HAP-1 (cell line): Measurements from ENCODE around the gene KDF1.

ENCODE experiments used
- DNase-seq, 2 experiments: peaks; one replicate each; pipeline ENCODE4 v3.0.0-alpha.2; 2016 to 2020; ENCODE audit warnings: low spot score in 2 of 2
- H3K27me3 ChIP-seq: fragments of 250-450 bp; sonication (Bioruptor Pico); 2 replicates; pipeline ENCODE4 v1.5.1; 2020; ENCODE audit warnings: low read depth, mild to moderate bottlenecking, moderate library complexity
- H3K36me3 ChIP-seq: fragments of 250-450 bp; sonication (Bioruptor Pico); replicated peaks from 2 replicates; pipeline ENCODE4 v1.5.1; 2020; ENCODE audit warnings: mild to moderate bottlenecking
- H3K4me1 ChIP-seq: fragments of 250-450 bp; sonication (Bioruptor Pico); 2 replicates; pipeline ENCODE4 v1.5.1; 2020; ENCODE audit warnings: mild to moderate bottlenecking
- H3K4me3 ChIP-seq: fragments of 250-450 bp; sonication (Bioruptor Pico); 2 replicates; pipeline ENCODE4 v1.5.1; 2020; ENCODE audit warnings: mild to moderate bottlenecking, moderate library complexity
- H3K9me3 ChIP-seq: fragments of 250-450 bp; sonication (Bioruptor Pico); 2 replicates; pipeline ENCODE4 v1.5.1; 2020; ENCODE audit warnings: mild to moderate bottlenecking, moderate library complexity
- in situ Hi-C: fragments of 300-500 bp; cut with MboI; formaldehyde crosslinking; loops from 3 replicates; pipeline ENCODE4 v1.14.3; 2020; ENCODE audit warnings: low sequenced_read_pairs, inconsistent platforms, mixed read lengths

The KDF1 gene

DNA sequence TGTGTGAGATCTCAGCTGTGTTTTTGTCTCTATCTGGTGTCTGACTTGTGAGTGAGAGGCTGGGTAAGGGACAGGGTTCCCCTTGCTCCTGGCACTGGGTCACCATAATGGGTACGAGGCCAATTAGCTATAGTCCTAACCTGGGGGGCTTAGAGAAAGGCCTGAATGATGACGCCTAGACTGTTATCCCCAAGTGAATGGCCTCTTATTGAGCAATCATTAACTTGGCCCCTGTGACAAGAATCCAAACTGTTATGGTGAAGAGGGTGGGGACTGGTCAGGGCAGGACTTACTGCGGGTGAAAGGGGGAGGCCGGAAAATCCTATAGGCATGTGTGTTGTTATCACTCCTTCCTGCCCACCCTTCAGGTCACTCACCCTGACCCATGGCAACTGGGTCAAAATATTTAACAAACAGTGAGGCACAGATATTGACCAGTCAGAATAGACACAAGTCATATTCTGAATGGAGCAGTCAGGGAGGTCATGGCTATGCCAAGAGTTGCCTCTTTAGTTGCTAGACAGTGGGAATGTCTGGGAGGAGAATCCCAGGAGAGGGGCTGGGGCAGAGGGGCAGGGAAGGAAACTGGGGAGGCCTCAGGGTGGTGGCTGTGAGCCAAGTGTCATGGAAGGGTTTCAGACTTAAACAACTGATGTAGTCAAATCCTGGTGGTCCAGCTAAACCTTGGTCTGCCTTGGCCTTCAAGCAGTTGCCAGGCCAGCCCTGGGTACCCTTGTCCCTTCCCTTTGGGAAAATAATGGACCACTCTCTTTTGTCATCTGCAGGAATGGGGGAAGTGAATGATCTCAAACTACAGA, 49.7 kb downstream of the KDF1 start:
- in situ Hi-C loops, result no loop called here
- no peak overlapping the region for H3K4me3 ChIP-seq
- H3K9me3 ChIP-seq, result no peaks in the 10 kb centered on the region
- no peaks in the 10 kb centered on the region for H3K27me3 ChIP-seq
- H3K4me1 ChIP-seq, result no peaks in the 10 kb centered on the region
- no peak for DNase-seq
- H3K36me3 ChIP-seq, result no peaks in the 10 kb centered on the region

DNA sequence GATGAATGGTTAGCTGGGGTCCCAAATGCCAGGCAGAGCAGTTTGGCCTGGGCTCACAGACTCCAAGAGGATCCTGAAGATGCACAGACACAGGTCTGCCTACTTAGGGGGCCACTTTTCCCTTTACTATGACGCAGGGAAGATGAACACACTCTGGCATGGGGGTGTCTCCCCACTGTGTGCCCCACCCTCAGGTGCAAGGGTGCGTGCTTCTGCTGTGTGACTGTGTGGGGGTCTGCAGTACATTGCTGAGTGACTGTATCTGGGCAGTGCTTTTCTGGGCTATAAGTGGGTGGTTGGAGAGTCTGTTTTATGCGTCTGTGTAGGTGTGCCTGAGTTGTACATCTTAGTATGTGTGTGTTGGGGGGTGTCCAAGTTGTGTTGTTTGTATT, 50.3 kb downstream of the KDF1 start:
- Histone ChIP-seq H3K36me3 (no peaks in the 10 kb centered on the region), H3K4me3 (no peak overlapping the region), H3K27me3 (no peaks in the 10 kb centered on the region), H3K4me1 (no peaks in the 10 kb centered on the region), H3K9me3 (no peaks in the 10 kb centered on the region)
- in situ Hi-C loops, result no loop called here
- no peak for DNase-seq

DNA sequence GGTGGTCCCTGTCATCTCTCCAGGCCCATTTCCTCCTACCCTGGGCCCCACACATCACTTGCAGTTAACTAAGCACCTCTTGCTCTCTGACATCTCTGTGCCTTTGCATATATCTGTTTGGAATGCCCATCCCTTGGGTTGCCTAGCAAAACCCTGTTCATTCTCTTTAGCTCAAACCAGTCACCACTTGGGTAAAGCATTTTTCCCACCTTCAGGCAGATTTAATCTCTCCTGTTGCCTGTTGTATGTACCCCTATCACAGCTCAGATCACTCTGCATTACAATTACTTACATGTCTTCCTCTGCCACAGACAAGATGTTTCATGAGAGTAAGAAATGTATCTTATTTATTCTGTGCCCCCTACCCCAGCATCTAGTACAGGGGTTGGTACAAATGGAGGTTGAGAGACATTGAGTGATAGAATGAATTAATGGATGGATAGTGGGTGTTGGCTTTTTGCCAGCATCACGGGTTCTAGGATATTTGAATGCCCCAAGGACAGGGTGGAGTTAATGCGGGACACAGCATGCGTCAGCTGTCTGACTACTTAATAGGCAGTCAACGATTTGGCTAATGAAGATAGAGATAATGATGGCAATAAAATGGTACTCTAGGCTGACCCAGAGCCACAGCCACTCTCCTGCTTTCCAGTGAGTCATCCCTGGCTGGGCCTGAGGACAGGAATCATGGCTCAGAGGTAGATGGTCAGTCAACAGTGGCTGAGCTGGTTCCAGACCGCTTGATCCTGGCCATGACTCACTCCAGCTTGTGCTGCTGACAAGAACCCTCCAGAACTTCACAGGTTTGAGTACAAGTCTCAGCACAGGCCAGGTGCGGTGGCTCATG, 53.0 kb downstream of the KDF1 start:
- Histone ChIP-seq H3K4me1 (no peaks in the 10 kb centered on the region), H3K9me3 (no peaks in the 10 kb centered on the region), H3K36me3 (no peaks in the 10 kb centered on the region), H3K4me3 (no peak overlapping the region), H3K27me3 (no peaks in the 10 kb centered on the region)
- in situ Hi-C loops, result no loop called here
- DNase-seq, result no peak

DNA sequence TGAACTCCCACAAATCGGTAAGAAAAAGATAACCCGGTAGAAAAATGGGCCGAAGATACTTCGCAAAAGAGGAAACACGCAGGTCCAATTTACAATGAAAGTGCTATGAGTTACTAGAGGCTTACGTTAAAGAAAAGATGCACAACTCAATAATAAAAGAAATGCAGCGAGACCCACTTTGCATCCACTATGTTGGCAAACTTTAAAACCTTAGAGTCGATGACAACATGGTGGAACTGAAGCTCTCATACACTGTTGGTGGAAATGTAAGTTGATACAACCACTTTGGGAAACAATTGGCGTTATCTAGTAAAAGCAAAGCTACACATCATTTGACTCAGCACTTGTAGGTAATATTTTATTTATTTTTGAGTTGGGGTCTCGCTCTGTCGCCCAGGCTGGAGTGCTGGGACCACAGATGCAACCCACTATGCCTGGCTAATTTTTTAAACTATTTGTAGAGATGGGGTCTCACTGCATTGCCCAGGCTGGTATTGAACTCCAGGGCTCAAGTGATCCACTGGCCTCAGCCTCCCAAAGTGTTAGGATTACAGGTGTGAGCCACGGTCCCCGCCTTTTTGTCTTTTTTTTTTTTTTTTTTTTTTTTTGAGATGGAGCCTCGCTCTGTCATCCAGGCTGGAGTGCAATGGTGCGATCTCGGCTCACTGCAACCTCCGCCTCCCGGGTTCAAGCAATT, 59.3 kb downstream of the KDF1 start:
- in situ Hi-C loops, result no loop called here
- H3K4me1 ChIP-seq, result peaks cover 10% of the 10 kb centered on the region
- H3K36me3 ChIP-seq, result peaks cover under 1% of the 10 kb centered on the region
- no peaks in the 10 kb centered on the region for H3K27me3 ChIP-seq
- no peaks in the 10 kb centered on the region for H3K9me3 ChIP-seq
- DNase-seq, result no peak
- peak overlapping the region; percentile 85 for H3K4me3 ChIP-seq

DNA sequence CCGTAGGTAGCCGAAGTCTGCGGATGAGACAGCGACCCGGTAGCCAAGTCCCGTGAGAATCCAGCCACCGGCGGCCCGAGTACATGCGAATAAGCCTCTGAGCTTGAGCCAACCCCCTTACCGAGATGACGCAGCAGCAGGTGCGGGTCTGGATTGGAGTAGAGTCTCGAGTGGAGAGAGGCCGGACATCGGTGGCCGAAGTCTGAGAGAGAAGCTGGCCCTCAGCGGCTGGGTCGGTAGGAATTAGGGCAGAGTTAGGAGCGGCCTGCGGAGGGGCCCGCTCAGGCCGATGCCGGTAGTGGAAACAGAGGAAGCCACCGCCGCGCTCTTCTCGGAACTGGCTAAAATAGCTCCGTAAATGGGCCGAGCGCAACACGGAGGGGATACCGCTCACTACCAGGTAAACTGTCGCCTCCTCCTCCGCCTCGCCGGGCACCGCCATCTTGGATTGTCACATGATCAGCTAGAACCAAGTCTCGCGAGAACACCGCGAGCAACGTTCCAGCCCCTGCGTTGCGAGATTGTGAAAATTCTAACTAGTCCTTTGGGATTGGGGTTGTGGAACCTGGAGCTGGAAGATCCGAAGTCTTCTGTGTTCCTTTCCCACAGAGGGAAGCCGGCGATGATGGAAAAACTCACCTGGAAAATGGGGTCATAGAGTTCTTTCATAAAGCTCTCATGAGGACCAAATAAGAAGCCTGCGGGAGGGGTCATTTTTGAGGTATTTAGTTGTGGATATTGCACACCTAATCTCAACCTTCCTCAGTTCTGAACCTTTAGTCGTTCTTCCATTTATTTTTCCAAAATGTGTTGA, 60.1 kb downstream of the KDF1 start, which contains the start of gene GPATCH3:
GPATCH3 (minus strand) TSS at position 467 of the 814 bp plus-strand sequence; CDS start at position 442, 25 bp downstream.
- peaks cover 3% of the 10 kb centered on the region for H3K36me3 ChIP-seq
- DNase-seq, result peak; percentile 88 to 95
- H3K4me3 ChIP-seq, result peak within 1 kb of the TSS; percentile 85
- in situ Hi-C loops, result no loop called here
- H3K9me3 ChIP-seq, result no peaks in the 10 kb centered on the region
- no peaks in the 10 kb centered on the region for H3K27me3 ChIP-seq
- peaks cover 10% of the 10 kb centered on the region for H3K4me1 ChIP-seq
